ENCODE data around the gene CALML4.

CALML4 gene

GRCh38 chr15:68195336-68196112 lies 9.6 kb downstream of the CALML4 start:
- no peak for TF ChIP-seq ZC3H10 (CRISPR knock-in tag; IDR thresholded peaks at IDR 0.05)
- TF ChIP-seq CREB5 (CRISPR knock-in tag; IDR thresholded peaks at IDR 0.05; ENCODE audit: low read depth) = no peak
- no peak for TF ChIP-seq ZNF565 (CRISPR knock-in tag; conservative IDR thresholded peaks at IDR 0.05; ENCODE audit: low read depth)
- TF ChIP-seq SNAI2 (CRISPR knock-in tag; IDR thresholded peaks at IDR 0.05) = no peak
- TF ChIP-seq OSR1 (CRISPR knock-in tag; IDR thresholded peaks at IDR 0.05) = no peak
- no peak for TF ChIP-seq BACH2 (CRISPR knock-in tag; IDR thresholded peaks at IDR 0.05; ENCODE audit: borderline replicate concordance)
- TF ChIP-seq TOX (CRISPR knock-in tag; IDR thresholded peaks at IDR 0.05; ENCODE audit: borderline replicate concordance) = no peak
- no peak for TF ChIP-seq TSHZ2 (CRISPR knock-in tag; IDR thresholded peaks at IDR 0.05)
- no peak for TF ChIP-seq ZFP3 (CRISPR knock-in tag; IDR thresholded peaks at IDR 0.05)
- no peak for TF ChIP-seq PPARA (CRISPR knock-in tag; IDR thresholded peaks at IDR 0.05; ENCODE audit: borderline replicate concordance)
- no peak for TF ChIP-seq GLIS3 (CRISPR knock-in tag; IDR thresholded peaks at IDR 0.05)
- TF ChIP-seq ZNF8 (CRISPR knock-in tag; IDR thresholded peaks at IDR 0.05) = no peak
- no peak for TF ChIP-seq CSDC2 (CRISPR knock-in tag; IDR thresholded peaks at IDR 0.05)
- TF ChIP-seq ZFP30 (CRISPR knock-in tag; IDR thresholded peaks at IDR 0.05) = no peak
- ATAC-seq = no peak; the same call in 2 of the 3 replicates

- ATAC-seq = no peak
Observed at GRCh38 chr15:68192804-68193486, 12.2 kb downstream of the CALML4 start.

More at GRCh38 chr15:68192804-68193486, 12.2 kb downstream of the CALML4 start:
- TF ChIP-seq PPARA (CRISPR knock-in tag; IDR thresholded peaks at IDR 0.05; ENCODE audit: borderline replicate concordance) = no peak
- no peak for TF ChIP-seq OSR1 (CRISPR knock-in tag; IDR thresholded peaks at IDR 0.05)
- TF ChIP-seq ESRRG (CRISPR knock-in tag; IDR thresholded peaks at IDR 0.05) = no peak
- TF ChIP-seq ISL1 (CRISPR knock-in tag; IDR thresholded peaks at IDR 0.05) = no peak
- no peak for TF ChIP-seq ZNF565 (CRISPR knock-in tag; conservative IDR thresholded peaks at IDR 0.05; ENCODE audit: low read depth)
- no peak for TF ChIP-seq TSHZ2 (CRISPR knock-in tag; IDR thresholded peaks at IDR 0.05)
- no peak for TF ChIP-seq ZFP3 (CRISPR knock-in tag; IDR thresholded peaks at IDR 0.05)
- no peak for TF ChIP-seq RARB (CRISPR knock-in tag; IDR thresholded peaks at IDR 0.05)
- TF ChIP-seq POU6F1 (CRISPR knock-in tag; IDR thresholded peaks at IDR 0.05; ENCODE audit: borderline replicate concordance, low read depth) = no peak

Measured in SK-N-SH treated with all-trans-retinoic acid at 6 μM for 48 hours (cell line).